HG03354 (cell line): ENCODE measurements around the gene MLH3.

Source experiments
- ATAC-seq: cut with Tn5 transposase; IDR thresholded peaks from one replicate; pipeline ENCODE4 v1.9.1; 2021; ENCODE audit warnings: mild to moderate bottlenecking; ENCODE audit not compliant: unreplicated experiment, poor library complexity, severe bottlenecking

Gene MLH3

GRCh38 chr14:75040959-75041358 lies 10.3 kb downstream of the MLH3 start:
- ATAC-seq = no peak

DNA sequence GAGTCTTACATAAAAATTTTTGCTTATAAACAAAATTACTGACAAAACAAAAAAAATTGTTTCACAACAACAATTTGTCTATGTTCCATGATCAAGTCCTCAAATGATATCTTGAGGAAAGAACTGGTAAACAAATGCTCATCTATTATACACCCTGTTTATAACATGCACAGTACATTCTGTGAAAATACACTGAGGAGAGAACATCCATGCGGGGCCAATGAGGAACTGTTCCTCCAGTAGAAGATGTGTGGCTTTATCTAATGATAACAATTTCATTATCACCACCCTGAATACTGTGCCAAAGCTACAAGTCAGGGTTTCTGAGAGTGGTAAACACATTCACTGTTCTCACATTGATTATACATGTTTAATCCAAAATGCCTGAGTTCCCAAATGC lies 10.8 kb downstream of the MLH3 start:
- ATAC-seq = no peak

DNA sequence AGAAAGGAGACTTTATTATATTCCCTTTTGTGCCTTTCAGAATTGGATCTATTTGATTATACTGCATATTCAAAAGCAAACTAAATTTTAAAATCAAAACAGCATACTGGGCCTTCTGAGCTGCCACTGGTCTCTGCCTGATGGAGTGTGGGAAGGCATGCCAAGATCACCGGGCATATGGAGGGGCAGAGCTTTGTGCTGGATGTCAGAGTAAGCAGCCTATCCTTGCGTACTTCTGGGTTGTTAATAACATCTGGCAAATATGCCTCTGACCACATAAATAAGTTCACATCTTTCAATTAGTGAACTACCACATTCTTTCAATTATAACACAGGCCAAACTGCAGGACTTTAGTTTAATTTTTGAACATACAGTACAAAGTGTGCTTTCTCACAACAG lies 18.3 kb downstream of the MLH3 start:
- no peak for ATAC-seq

GRCh38 chr14:75030147-75030546 lies 21.1 kb downstream of the MLH3 start:
- ATAC-seq = no peak

GRCh38 chr14:75025876-75026275 lies 25.4 kb downstream of the MLH3 start:
- ATAC-seq = no peak

- ATAC-seq = no peak
These were observed 26.2 kb downstream of the MLH3 start for GRCh38 chr14:75025082-75025481.

DNA sequence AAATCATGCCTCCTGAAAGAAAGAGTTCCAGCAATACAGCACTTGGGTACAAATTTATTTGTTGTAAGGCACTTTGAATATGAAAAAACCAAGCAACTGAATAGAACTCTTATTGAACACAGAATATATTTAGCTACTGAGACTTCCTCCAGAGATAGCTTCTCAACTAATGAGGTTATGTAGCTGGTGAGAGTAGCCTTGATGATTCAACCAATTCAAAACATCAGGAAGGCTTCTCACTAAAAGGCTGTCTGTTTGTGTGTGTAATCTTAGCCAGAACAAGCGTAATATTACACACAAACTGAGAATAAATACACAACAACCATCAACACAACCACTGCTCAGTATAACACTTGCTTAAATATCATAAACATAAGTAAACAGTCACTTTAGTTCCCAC lies 28.2 kb downstream of the MLH3 start:
- ATAC-seq = no peak

DNA sequence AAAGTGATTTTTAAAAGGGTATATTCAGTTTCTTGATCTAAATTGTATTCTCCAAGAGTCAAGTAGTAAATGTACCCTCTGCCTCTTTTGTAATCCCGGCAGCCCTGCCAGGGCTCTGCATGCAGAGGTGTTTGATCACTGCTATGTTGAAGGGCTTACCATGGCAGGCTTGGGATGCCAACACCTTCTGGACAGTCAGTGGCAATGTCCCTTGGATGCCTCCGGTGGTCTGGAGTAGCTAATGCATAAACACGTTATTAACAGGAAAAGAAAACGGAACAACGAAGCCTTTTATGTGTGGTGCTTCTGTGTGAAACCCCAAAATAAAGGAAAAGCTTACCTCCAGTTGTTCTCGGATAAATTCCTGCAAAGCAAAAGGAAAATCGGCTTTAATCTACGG lies 28.6 kb downstream of the MLH3 start:
- no peak for ATAC-seq

DNA sequence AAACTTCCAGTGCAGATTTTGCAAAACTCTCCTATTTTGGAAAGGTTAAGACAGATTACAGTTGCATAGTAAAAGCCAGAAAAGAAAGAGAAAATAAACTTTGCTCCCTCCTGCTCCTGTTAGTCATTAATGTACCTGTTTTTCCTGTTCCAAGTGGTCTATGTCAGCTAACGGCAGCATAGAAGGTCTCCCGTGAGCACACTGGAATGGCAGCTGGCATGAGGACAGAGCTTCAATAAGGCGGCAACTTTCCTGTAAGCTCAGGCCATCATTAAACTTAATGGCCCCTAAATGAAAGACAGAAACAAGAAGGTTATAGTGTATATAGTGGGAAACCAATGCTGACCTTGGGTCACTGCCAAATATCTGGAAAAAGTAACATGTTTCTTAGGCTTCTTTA lies 32.6 kb downstream of the MLH3 start:
- no peak for ATAC-seq

- ATAC-seq = no peak
These were observed 34.5 kb downstream of the MLH3 start for GRCh38 chr14:75016815-75017214.

DNA sequence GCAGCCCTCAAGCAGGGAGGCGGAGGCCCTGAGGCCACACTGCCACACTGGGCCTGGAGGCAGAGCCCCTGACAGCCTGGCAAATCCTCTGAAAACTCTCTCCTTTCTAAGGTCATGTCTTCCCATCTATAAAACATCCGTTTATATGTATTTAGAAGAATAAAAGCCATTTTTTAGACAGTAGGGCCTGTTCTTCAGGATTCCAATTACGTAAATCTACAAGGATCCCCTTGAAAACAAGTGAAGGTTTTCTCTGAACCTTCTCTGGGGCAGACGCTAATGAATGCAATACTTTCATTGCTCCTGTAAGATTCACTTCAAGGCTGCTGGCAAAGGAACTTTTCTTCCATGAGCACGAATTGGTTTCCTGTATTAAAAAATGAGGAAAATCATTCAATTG lies 35.8 kb downstream of the MLH3 start:
- ATAC-seq = no peak

- no peak for ATAC-seq
These were observed 38.0 kb downstream of the MLH3 start for GRCh38 chr14:75013290-75013689.

GRCh38 chr14:75011356-75011994 lies 39.8 kb downstream of the MLH3 start:
- no peak for ATAC-seq

DNA sequence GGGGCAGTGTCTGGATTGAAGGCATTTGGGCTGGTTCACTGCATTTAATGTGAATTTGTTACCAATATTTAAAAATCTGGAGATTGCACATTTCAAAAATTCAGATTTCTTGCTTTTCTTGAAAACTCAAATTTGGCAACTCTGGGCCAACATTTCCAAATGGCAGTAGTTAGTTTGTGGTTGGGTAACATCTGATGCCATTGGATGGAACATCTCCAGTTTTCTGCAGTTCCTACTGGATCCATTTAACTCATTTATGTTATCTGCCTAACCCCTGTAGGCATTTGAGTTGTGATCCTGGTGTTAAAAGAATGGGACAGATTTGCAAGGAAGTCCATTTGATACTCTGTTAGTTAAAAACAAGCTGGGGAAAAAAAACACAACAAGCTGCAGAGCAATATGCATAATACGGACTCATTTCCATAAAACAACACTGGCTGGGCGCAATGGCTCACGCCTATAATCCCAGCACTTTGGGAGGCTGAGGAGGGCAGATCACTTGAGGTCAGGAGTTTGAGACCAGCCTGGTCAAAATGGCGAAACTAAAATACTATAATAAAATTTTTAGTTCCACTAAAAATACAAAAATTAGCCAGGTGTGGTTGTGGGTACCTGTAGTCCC lies 40.7 kb downstream of the MLH3 start:
- no peak for ATAC-seq

DNA sequence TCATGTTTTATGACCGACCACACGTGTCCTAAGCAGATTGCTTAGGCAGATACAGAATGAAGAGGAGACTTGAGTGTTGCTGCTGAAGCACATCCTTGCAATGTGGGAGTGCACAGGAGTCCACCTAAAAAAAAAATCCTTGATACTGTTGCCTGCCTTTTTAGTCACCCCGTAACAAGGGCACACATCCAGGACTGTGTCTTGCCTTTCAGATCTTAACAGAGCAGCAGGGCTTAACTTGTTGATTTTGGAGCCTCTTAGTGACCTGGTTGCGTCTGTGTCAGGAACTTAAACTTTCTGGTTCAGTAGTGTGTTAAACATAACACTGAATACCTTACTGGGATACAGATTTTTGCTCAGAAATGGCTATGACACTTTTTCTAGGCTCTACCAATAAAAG lies 42.1 kb downstream of the MLH3 start:
- no peak for ATAC-seq

- no peak for ATAC-seq
These were observed 45.9 kb downstream of the MLH3 start for GRCh38 chr14:75005357-75005756.

GRCh38 chr14:75003250-75004027 lies 47.8 kb downstream of the MLH3 start:
- ATAC-seq = no peak

GRCh38 chr14:75002392-75003249 lies 48.6 kb downstream of the MLH3 start, which contains the start of gene EIF2B2:
EIF2B2 (plus strand) TSS chr14:75002921; CDS start chr14:75002991, 70 bp downstream.
- ATAC-seq = peak; percentile 97

GRCh38 chr14:75001899-75002298 lies 49.4 kb downstream of the MLH3 start:
- no peak for ATAC-seq

- ATAC-seq = no peak
These were observed 50.0 kb downstream of the MLH3 start for GRCh38 chr14:75001261-75001660.
